Astrocyte (in vitro differentiated cells and primary cell): ENCODE results near the gene ECE2.

Experiments used
- CTCF ChIP-seq: IDR thresholded peaks from 2 replicates; pipeline ENCODE4 v1.5.1; 2011; ENCODE audit warnings: low read depth, mild to moderate bottlenecking, inconsistent platforms, low read length, moderate library complexity; ENCODE audit not compliant: insufficient read depth
- EZH2 ChIP-seq: IDR thresholded peaks from 2 replicates; pipeline ENCODE4 v1.6.1; 2012; ENCODE audit warnings: mild to moderate bottlenecking, low read length, inconsistent platforms; ENCODE audit not compliant: insufficient read depth

GRCh38 chr3:184325269-184325668 is 49.4 kb downstream of the ECE2 start:
- TF ChIP-seq CTCF = no peak
- TF ChIP-seq EZH2 = no peak
